HEK293T (cell line): Measurements from ENCODE around the gene C2.

ENCODE experiments used
- BHLHE40 ChIP-seq: fragments of 450-650 bp; IDR thresholded peaks from 2 replicates; pipeline ENCODE4 v1.6.1; 2016; ENCODE audit warnings: mild to moderate bottlenecking, moderate library complexity, borderline replicate concordance
- ELF4 ChIP-seq: fragments of 450-650 bp; IDR thresholded peaks from 2 replicates; pipeline ENCODE4 v1.6.1; 2017; ENCODE audit warnings: antibody characterized with exemption
- FOXK2 ChIP-seq: fragments of 450-650 bp; IDR thresholded peaks from 2 replicates; pipeline ENCODE4 v1.6.1; 2016; ENCODE audit warnings: mild to moderate bottlenecking
- SP1 ChIP-seq: fragments of 450-650 bp; IDR thresholded peaks from 2 replicates; pipeline ENCODE4 v1.6.1; 2017
- SUZ12 ChIP-seq: fragments of 450-650 bp; IDR thresholded peaks from 2 replicates; pipeline ENCODE4 v1.6.1; 2016; ENCODE audit warnings: mild to moderate bottlenecking
- ZNF384 ChIP-seq: fragments of 450-650 bp; IDR thresholded peaks from 2 replicates; pipeline ENCODE4 v1.6.1; 2016

- no peak for TF ChIP-seq ELF4
- no peak for TF ChIP-seq ZNF384
- no peak for TF ChIP-seq BHLHE40
- TF ChIP-seq FOXK2: no peak
- TF ChIP-seq SP1: no peak
- TF ChIP-seq SUZ12: no peak
These were observed 38.1 kb upstream of the C2 start for GRCh38 chr6:31889331-31889972.
